Neural progenitor cell (in vitro differentiated cells): ENCODE data around the gene TTLL12. TPM values are rescaled to one million over a fixed set of nuclear protein-coding genes. Genes with fewer than 3 reads are reported as not detected.

Experiments
- DNase-seq: peaks from one replicate; pipeline ENCODE4 v3.0.0-alpha.2; 2016; ENCODE audit warnings: low spot score
- H2AFZ ChIP-seq: fragments of 200-600 bp; sonication (generic); replicated peaks from 2 replicates; pipeline ENCODE4 v1.6.1; 2016; ENCODE audit warnings: antibody characterized with exemption
- H3F3A ChIP-seq: fragments of 200-600 bp; sonication (generic); 2 replicates; pipeline ENCODE4 v1.6.1; 2016; ENCODE audit warnings: antibody characterized with exemption, low read depth
- H3K27ac ChIP-seq: fragments of 200-600 bp; sonication (generic); 2 replicates; pipeline ENCODE4 v1.5.1; 2016; ENCODE audit warnings: mild to moderate bottlenecking
- H3K27me3 ChIP-seq: fragments of 200-600 bp; sonication (generic); 2 replicates; pipeline ENCODE4 v1.6.1; 2016; ENCODE audit warnings: mild to moderate bottlenecking, moderate library complexity
- H3K36me3 ChIP-seq: fragments of 200-600 bp; sonication (generic); 2 replicates; pipeline ENCODE4 v1.5.1; 2016
- H3K4me1 ChIP-seq: fragments of 200-600 bp; sonication (generic); 2 replicates; pipeline ENCODE4 v1.6.1; 2016; ENCODE audit warnings: mixed run types
- H3K4me2 ChIP-seq: fragments of 200-600 bp; sonication (generic); 2 replicates; pipeline ENCODE4 v1.6.1; 2016
- H3K4me3 ChIP-seq: fragments of 200-600 bp; sonication (generic); 2 replicates; pipeline ENCODE4 v1.5.1; 2016
- H3K79me2 ChIP-seq: fragments of 200-600 bp; sonication (generic); 2 replicates; pipeline ENCODE4 v1.6.1; 2016; ENCODE audit warnings: low read depth
- H3K9ac ChIP-seq: fragments of 200-600 bp; sonication (generic); 2 replicates; pipeline ENCODE4 v1.6.1; 2016
- H3K9me3 ChIP-seq: fragments of 200-600 bp; sonication (generic); 2 replicates; pipeline ENCODE4 v1.5.1; 2016; ENCODE audit warnings: low read depth
- H4K20me1 ChIP-seq: fragments of 200-600 bp; sonication (generic); 2 replicates; pipeline ENCODE4 v1.6.1; 2016; ENCODE audit warnings: low read depth
- H3K27ac Mint-ChIP-seq: 3 replicates; pipeline ENCODE4 v1.8.0; 2021; ENCODE audit warnings: mixed read lengths
- H3K27me3 Mint-ChIP-seq: 2 replicates; pipeline ENCODE4 v1.8.0; 2022; ENCODE audit warnings: low read depth, mild to moderate bottlenecking, inconsistent platforms, moderate library complexity, mixed read lengths; ENCODE audit not compliant: insufficient read depth
- H3K36me3 Mint-ChIP-seq: 3 replicates; pipeline ENCODE4 v1.8.0; 2021; ENCODE audit warnings: mixed read lengths
- H3K4me1 Mint-ChIP-seq: 3 replicates; pipeline ENCODE4 v1.8.0; 2021; ENCODE audit warnings: mixed read lengths
- H3K4me3 Mint-ChIP-seq: 3 replicates; pipeline ENCODE4 v1.8.0; 2021; ENCODE audit warnings: mild to moderate bottlenecking, moderate library complexity, mixed read lengths
- H3K9me3 Mint-ChIP-seq: 3 replicates; pipeline ENCODE4 v1.8.0; 2020; ENCODE audit warnings: mixed read lengths
- CTCF ChIP-seq: fragments of 200-600 bp; sonication (generic); IDR thresholded peaks from 2 replicates; pipeline ENCODE4 v1.5.1; 2017; ENCODE audit warnings: antibody characterized with exemption, mild to moderate bottlenecking
- EZH2 ChIP-seq: fragments of 200-600 bp; sonication (generic); IDR thresholded peaks from 2 replicates; pipeline ENCODE4 v1.6.1; 2017; ENCODE audit warnings: antibody characterized with exemption, mild to moderate bottlenecking, moderate library complexity
- EZH2phosphoT487 ChIP-seq: fragments of 200-600 bp; sonication (generic); IDR thresholded peaks from 2 replicates; pipeline ENCODE4 v1.6.1; 2017; ENCODE audit warnings: antibody characterized with exemption
- total RNA-seq: library from RNA; depleted of rRNA; stranded (reverse); fragments of >200 nt; gene quantifications from 2 replicates; pipeline ENCODE4 v1.2.3, GENCODE V29; 2015; ENCODE audit warnings: low replicate concordance

The TTLL12 gene
- total RNA-seq, 1 donor from 2014 or later = 27.8 TPM

GRCh38 chr22:43233529-43233928 is 46.6 kb upstream of the TTLL12 start:
- Histone ChIP-seq H3K4me3 (no peak overlapping the region), H3K36me3 (no peaks in the 10 kb centered on the region), H3K4me1 (no peaks in the 10 kb centered on the region), H3K9me3 (no peaks in the 10 kb centered on the region), H2AFZ (no peak overlapping the region), H3K27me3 (no peaks in the 10 kb centered on the region), H3K9ac (no peak overlapping the region), H3K4me2 (no peak overlapping the region), H3F3A (no peaks in the 10 kb centered on the region), H4K20me1 (peaks cover 10% of the 10 kb centered on the region), H3K27ac (no peak overlapping the region), H3K79me2 (no peaks in the 10 kb centered on the region)
- no peak overlapping the region for H3K4me3 Mint-ChIP-seq
- no peaks in the 10 kb centered on the region for H3K9me3 Mint-ChIP-seq
- peaks cover 68% of the 10 kb centered on the region for H3K4me1 Mint-ChIP-seq
- peaks cover 7% of the 10 kb centered on the region for H3K27me3 Mint-ChIP-seq
- peaks cover 4% of the 10 kb centered on the region for H3K36me3 Mint-ChIP-seq
- H3K27ac Mint-ChIP-seq = peak overlapping the region; percentile 72
- TF ChIP-seq EZH2 (no peak), EZH2phosphoT487 (no peak), CTCF (no peak)
- no peak for DNase-seq

GRCh38 chr22:43232445-43232844 is 45.5 kb upstream of the TTLL12 start:
- no peak for DNase-seq
- H4K20me1 ChIP-seq = peaks cover 10% of the 10 kb centered on the region
- TF ChIP-seq CTCF (no peak), EZH2phosphoT487 (no peak), EZH2 (no peak)
- no peaks in the 10 kb centered on the region for H3K4me1 ChIP-seq
- H3K27me3 ChIP-seq = no peaks in the 10 kb centered on the region
- no peak overlapping the region for H3K4me3 ChIP-seq
- no peak overlapping the region for H3K4me2 ChIP-seq
- H3K27ac Mint-ChIP-seq = peak overlapping the region; percentile 57
- H3K9ac ChIP-seq = no peak overlapping the region
- peaks cover 10% of the 10 kb centered on the region for H3K27me3 Mint-ChIP-seq
- H3K4me3 Mint-ChIP-seq = no peak overlapping the region
- no peak overlapping the region for H2AFZ ChIP-seq
- H3K9me3 ChIP-seq = no peaks in the 10 kb centered on the region
- H3K27ac ChIP-seq = no peak overlapping the region
- H3K4me1 Mint-ChIP-seq = peaks cover 73% of the 10 kb centered on the region
- no peaks in the 10 kb centered on the region for H3K79me2 ChIP-seq
- no peaks in the 10 kb centered on the region for H3K36me3 ChIP-seq
- H3K9me3 Mint-ChIP-seq = no peaks in the 10 kb centered on the region
- no peaks in the 10 kb centered on the region for H3K36me3 Mint-ChIP-seq
- peaks cover 9% of the 10 kb centered on the region for H3F3A ChIP-seq

GRCh38 chr22:43231724-43232034 is 44.7 kb upstream of the TTLL12 start:
- no peak overlapping the region for H3K9ac ChIP-seq
- no peak overlapping the region for H3K27ac Mint-ChIP-seq

More at GRCh38 chr22:43231724-43232034, 44.7 kb upstream of the TTLL12 start:
- Mint-ChIP-seq H3K9me3 (no peaks in the 10 kb centered on the region), H3K36me3 (no peaks in the 10 kb centered on the region), H3K27me3 (peaks cover 10% of the 10 kb centered on the region), H3K4me1 (peaks cover 79% of the 10 kb centered on the region), H3K4me3 (no peak overlapping the region)
- Histone ChIP-seq H3K4me3 (no peak overlapping the region), H3K79me2 (no peaks in the 10 kb centered on the region), H3K9me3 (no peaks in the 10 kb centered on the region), H3K36me3 (no peaks in the 10 kb centered on the region), H4K20me1 (peaks cover 10% of the 10 kb centered on the region), H3K27me3 (no peaks in the 10 kb centered on the region), H2AFZ (no peak overlapping the region), H3K4me1 (peaks cover 7% of the 10 kb centered on the region), H3K4me2 (no peak overlapping the region), H3F3A (peaks cover 9% of the 10 kb centered on the region), H3K27ac (no peak overlapping the region)
- TF ChIP-seq EZH2 (no peak), CTCF (no peak), EZH2phosphoT487 (no peak)
- DNase-seq = no peak
